Osteoblast (primary cell): ENCODE data around the gene CMPK1. TPM values are rescaled to one million over a fixed set of nuclear protein-coding genes. Genes with fewer than 3 reads are reported as not detected.
A peak's percentile ranks its signal among the peaks of the same experiment; 100 is the strongest.

Experiments
- DNase-seq: peaks from one replicate; pipeline ENCODE4 v3.0.0; 2011; ENCODE audit warnings: low spot score, mixed read lengths; ENCODE audit not compliant: insufficient read length; ENCODE audit errors: missing footprints
- H2AFZ ChIP-seq: 2 replicates; pipeline ENCODE4 v1.6.0; 2011; ENCODE audit warnings: mild to moderate bottlenecking, low read length
- H3K27ac ChIP-seq: 2 replicates; pipeline ENCODE4 v1.5.1; 2011; ENCODE audit warnings: mild to moderate bottlenecking, low read depth, low read length, moderate library complexity
- H3K27me3 ChIP-seq: 2 replicates; pipeline ENCODE4 v1.6.0; 2012; ENCODE audit warnings: mild to moderate bottlenecking, control low read depth, inconsistent platforms, low read length, moderate library complexity; ENCODE audit not compliant: insufficient read depth
- H3K36me3 ChIP-seq: 2 replicates; pipeline ENCODE4 v1.5.1; 2011; ENCODE audit warnings: mild to moderate bottlenecking, low read length, control low read depth, moderate library complexity; ENCODE audit not compliant: insufficient read depth
- H3K4me1 ChIP-seq: 2 replicates; pipeline ENCODE4 v1.5.1; 2011; ENCODE audit warnings: mild to moderate bottlenecking, low read length, control low read depth, moderate library complexity; ENCODE audit not compliant: insufficient read depth
- H3K4me2 ChIP-seq: 2 replicates; pipeline ENCODE4 v1.6.0; 2011; ENCODE audit warnings: mild to moderate bottlenecking, low read length; ENCODE audit not compliant: insufficient read depth
- H3K4me3 ChIP-seq: fragments of 200-600 bp; sonication (generic); 3 replicates; pipeline ENCODE4 v1.5.1; 2012; ENCODE audit warnings: mild to moderate bottlenecking, low read length, inconsistent platforms; ENCODE audit not compliant: insufficient read depth
- H3K79me2 ChIP-seq: 2 replicates; pipeline ENCODE4 v1.6.0; 2012; ENCODE audit warnings: mild to moderate bottlenecking, low read length, control low read depth, inconsistent platforms; ENCODE audit not compliant: insufficient read depth
- H3K9me3 ChIP-seq: 2 replicates; pipeline ENCODE4 v1.5.1; 2011; ENCODE audit warnings: low read depth, low read length, control low read depth
- H4K20me1 ChIP-seq: 2 replicates; pipeline ENCODE4 v1.6.0; 2012; ENCODE audit warnings: mild to moderate bottlenecking, low read length, control low read depth; ENCODE audit not compliant: insufficient read depth
- total RNA-seq: library from RNA; depleted of rRNA; stranded (reverse); fragments of >200 nt; gene quantifications from 2 replicates; pipeline ENCODE4 v1.2.3, GENCODE V29; 2012
- TF ChIP-seq, protein P1 (sequence below): IDR thresholded peaks from 2 replicates; pipeline ENCODE4 v1.5.1; 2011; ENCODE audit warnings: mild to moderate bottlenecking, low read depth, low read length, moderate library complexity; ENCODE audit errors: extremely low read depth

The CMPK1 gene
- total RNA-seq, 1 donor = 111 TPM

DNA sequence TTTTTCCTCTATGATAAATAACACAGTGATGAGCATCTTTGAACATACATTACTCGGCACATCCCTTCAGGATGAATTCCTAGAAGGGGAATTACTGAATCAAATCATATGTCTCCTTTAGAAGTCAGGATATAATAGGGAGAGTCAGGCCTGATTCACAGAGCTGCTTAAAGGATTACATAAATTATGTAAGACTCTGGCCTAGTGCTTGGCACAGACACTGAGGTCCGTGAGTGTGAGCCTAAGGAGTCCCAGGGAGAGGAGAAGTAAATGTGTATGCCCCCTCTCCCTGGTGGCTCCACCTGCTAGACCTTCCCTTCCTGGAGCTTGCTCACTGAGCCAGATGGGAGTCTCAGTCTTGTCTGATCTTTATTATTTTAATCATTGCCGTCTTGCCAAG lies 73.9 kb downstream of the CMPK1 start:
- Histone ChIP-seq H4K20me1 (no peaks in the 10 kb centered on the region), H3K4me1 (peaks cover 46% of the 10 kb centered on the region), H3K9me3 (no peaks in the 10 kb centered on the region), H3K79me2 (no peaks in the 10 kb centered on the region), H3K4me2 (no peak overlapping the region), H3K27me3 (no peaks in the 10 kb centered on the region), H3K4me3 (no peak overlapping the region), H3K27ac (no peak overlapping the region), H3K36me3 (no peaks in the 10 kb centered on the region), H2AFZ (no peak overlapping the region)
- no peak for DNase-seq
- TF ChIP-seq, protein P1, sequence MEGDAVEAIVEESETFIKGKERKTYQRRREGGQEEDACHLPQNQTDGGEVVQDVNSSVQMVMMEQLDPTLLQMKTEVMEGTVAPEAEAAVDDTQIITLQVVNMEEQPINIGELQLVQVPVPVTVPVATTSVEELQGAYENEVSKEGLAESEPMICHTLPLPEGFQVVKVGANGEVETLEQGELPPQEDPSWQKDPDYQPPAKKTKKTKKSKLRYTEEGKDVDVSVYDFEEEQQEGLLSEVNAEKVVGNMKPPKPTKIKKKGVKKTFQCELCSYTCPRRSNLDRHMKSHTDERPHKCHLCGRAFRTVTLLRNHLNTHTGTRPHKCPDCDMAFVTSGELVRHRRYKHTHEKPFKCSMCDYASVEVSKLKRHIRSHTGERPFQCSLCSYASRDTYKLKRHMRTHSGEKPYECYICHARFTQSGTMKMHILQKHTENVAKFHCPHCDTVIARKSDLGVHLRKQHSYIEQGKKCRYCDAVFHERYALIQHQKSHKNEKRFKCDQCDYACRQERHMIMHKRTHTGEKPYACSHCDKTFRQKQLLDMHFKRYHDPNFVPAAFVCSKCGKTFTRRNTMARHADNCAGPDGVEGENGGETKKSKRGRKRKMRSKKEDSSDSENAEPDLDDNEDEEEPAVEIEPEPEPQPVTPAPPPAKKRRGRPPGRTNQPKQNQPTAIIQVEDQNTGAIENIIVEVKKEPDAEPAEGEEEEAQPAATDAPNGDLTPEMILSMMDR = no peak

DNA sequence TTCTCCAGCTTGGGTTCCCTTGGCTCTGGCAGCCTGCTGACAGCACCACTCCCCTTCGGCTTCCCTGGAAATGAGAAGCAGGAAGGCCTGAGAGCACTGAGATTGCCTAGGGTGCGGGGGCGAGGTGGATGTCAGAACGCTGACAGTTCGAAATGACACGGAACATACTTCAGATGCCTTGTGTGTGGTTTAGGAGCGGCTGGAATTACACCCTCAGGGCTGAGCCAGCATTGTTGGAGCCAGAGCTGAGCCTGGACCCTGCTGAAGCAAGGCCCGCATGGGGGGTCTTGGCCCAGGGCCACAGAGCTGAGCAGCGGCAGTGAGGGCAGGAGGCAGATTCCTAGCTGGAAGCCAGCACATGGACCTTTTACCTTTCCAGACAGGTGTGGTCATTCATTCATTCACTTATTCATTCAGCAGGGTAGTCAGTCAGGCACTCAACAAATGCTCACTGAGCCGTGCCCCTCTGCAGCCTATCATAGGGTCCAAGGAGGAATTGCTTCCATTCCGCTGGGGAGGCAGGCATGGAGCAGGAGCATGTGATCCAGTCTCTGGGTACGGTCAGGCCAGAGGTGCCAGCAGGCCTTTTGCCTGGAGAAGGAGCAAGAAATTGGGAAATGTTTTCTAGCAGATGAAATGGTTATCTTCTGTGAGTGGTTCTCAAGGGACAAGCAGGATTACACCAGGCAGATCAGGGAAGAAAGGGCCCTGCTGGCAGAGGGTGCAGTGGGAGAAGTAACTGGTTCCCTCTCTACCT lies 75.9 kb downstream of the CMPK1 start:
- H3K27ac ChIP-seq = peak overlapping the region; percentile 54
- H3K9me3 ChIP-seq = no peaks in the 10 kb centered on the region
- no peaks in the 10 kb centered on the region for H3K36me3 ChIP-seq
- no peaks in the 10 kb centered on the region for H3K27me3 ChIP-seq
- H3K4me1 ChIP-seq = peaks cover 46% of the 10 kb centered on the region
- TF ChIP-seq, protein P1 = no peak
- DNase-seq = peak; percentile 92
- H4K20me1 ChIP-seq = no peaks in the 10 kb centered on the region
- peak overlapping the region; percentile 12 for H3K4me2 ChIP-seq
- no peak overlapping the region for H3K4me3 ChIP-seq
- H2AFZ ChIP-seq = no peak overlapping the region
- no peaks in the 10 kb centered on the region for H3K79me2 ChIP-seq

DNA sequence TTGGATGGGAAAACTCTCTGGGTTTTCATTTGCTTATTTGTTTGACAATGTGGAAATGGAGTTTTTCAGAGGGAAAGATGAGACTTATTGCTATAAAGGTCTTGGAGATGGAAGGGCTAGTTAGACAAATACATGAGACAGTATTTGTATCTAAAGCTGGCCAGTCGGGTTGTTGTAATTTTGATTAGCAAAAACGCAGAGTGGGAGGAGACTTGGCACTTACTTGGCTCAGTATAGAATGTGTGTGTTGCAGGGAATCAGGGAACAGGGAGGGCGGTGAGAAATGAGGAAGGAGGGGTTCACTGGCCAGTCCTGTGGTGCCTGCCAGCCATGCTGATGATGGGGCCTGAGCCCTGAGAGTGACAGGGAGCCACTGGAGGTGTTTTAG lies 76.5 kb downstream of the CMPK1 start:
- Histone ChIP-seq H3K27me3 (peaks cover 5% of the 10 kb centered on the region), H2AFZ (no peak overlapping the region), H4K20me1 (no peaks in the 10 kb centered on the region), H3K4me1 (peaks cover 46% of the 10 kb centered on the region), H3K4me2 (no peak overlapping the region), H3K9me3 (no peaks in the 10 kb centered on the region), H3K27ac (peak overlapping the region; percentile 38), H3K36me3 (no peaks in the 10 kb centered on the region), H3K4me3 (no peak overlapping the region), H3K79me2 (no peaks in the 10 kb centered on the region)
- TF ChIP-seq, protein P1 = no peak
- no peak for DNase-seq

DNA sequence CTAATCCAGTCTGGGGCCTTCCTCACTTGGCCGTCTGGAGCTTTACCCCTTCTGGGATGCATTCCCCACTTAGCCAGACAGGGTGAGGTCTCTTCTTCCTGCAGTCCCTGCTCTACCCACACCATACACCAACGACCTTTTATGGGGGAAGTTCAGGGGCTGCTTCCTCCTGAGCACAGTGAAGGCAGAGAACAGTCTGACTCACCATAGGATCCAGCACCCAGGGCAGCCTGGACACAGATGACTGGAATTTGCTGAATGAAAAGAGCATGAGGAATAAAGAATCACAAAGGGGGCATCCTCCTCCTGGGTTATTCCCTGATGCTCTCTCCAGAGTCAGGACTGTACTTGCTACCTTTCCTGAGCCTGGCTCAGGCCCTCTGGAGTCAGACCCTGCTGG lies 77.8 kb downstream of the CMPK1 start:
- Histone ChIP-seq H3K79me2 (no peaks in the 10 kb centered on the region), H3K9me3 (no peaks in the 10 kb centered on the region), H3K27me3 (peaks cover 14% of the 10 kb centered on the region), H2AFZ (no peak overlapping the region), H3K4me1 (peaks cover 46% of the 10 kb centered on the region), H3K36me3 (no peaks in the 10 kb centered on the region), H3K27ac (no peak overlapping the region), H3K4me2 (no peak overlapping the region), H3K4me3 (no peak overlapping the region), H4K20me1 (no peaks in the 10 kb centered on the region)
- peak; percentile 90 for DNase-seq
- TF ChIP-seq, protein P1 = no peak
